ENCODE results near the gene KLRB1.
"Not testable (repeated sequence)": the region's sequence is repeated elsewhere in the genome, so short reads cannot be mapped to it uniquely, and the experiment has no call there.

- not testable (repeated sequence) for TF ChIP-seq POLR2A (IDR thresholded peaks at IDR 0.05); EP300 (IDR thresholded peaks at IDR 0.05; ENCODE audit: low read depth); POLR2AphosphoS5 (IDR thresholded peaks at IDR 0.05)
- TF ChIP-seq, protein P1, sequence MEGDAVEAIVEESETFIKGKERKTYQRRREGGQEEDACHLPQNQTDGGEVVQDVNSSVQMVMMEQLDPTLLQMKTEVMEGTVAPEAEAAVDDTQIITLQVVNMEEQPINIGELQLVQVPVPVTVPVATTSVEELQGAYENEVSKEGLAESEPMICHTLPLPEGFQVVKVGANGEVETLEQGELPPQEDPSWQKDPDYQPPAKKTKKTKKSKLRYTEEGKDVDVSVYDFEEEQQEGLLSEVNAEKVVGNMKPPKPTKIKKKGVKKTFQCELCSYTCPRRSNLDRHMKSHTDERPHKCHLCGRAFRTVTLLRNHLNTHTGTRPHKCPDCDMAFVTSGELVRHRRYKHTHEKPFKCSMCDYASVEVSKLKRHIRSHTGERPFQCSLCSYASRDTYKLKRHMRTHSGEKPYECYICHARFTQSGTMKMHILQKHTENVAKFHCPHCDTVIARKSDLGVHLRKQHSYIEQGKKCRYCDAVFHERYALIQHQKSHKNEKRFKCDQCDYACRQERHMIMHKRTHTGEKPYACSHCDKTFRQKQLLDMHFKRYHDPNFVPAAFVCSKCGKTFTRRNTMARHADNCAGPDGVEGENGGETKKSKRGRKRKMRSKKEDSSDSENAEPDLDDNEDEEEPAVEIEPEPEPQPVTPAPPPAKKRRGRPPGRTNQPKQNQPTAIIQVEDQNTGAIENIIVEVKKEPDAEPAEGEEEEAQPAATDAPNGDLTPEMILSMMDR (IDR thresholded peaks at IDR 0.05) = not testable (repeated sequence)
Measured at GRCh38 chr12:9577729-9578128, 30.0 kb downstream of the KLRB1 start.
